ENCODE results near the gene UBE2G2.

Gene UBE2G2

GRCh38 chr21:44764319-44765230, 37.0 kb downstream of the UBE2G2 start:
- peak; percentile 16 for DNase-seq (ENCODE audit: low read depth)

GRCh38 chr21:44763451-44764318, 37.9 kb downstream of the UBE2G2 start:
- no peak for DNase-seq (ENCODE audit: low read depth)
- TF ChIP-seq, protein P1, sequence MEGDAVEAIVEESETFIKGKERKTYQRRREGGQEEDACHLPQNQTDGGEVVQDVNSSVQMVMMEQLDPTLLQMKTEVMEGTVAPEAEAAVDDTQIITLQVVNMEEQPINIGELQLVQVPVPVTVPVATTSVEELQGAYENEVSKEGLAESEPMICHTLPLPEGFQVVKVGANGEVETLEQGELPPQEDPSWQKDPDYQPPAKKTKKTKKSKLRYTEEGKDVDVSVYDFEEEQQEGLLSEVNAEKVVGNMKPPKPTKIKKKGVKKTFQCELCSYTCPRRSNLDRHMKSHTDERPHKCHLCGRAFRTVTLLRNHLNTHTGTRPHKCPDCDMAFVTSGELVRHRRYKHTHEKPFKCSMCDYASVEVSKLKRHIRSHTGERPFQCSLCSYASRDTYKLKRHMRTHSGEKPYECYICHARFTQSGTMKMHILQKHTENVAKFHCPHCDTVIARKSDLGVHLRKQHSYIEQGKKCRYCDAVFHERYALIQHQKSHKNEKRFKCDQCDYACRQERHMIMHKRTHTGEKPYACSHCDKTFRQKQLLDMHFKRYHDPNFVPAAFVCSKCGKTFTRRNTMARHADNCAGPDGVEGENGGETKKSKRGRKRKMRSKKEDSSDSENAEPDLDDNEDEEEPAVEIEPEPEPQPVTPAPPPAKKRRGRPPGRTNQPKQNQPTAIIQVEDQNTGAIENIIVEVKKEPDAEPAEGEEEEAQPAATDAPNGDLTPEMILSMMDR (conservative IDR thresholded peaks at IDR 0.05; ENCODE audit: low read depth, low read length): no peak
- no peak overlapping the region for H3K4me3 ChIP-seq (ENCODE audit: low read depth, low read length)

More at GRCh38 chr21:44764319-44765230, 37.0 kb downstream of the UBE2G2 start:
- TF ChIP-seq, protein P1 (conservative IDR thresholded peaks at IDR 0.05; ENCODE audit: low read depth, low read length): no peak
- no peak overlapping the region for H3K4me3 ChIP-seq (ENCODE audit: low read depth, low read length)

DNA sequence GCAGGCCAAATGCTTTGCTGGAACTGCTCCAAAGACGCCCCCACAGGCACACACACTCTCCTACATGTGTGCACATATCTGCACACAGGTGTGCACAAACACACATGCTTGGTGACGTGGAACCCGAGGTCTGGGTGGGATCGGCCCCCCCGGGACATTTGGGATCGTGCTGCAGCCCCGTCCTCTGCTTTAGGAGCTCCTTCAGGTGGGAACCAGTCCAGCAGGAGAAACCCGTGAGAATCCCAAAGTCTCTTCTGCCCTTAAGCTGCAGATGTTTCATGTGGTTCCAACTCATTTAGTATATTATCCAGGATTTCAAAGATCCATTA, 38.6 kb downstream of the UBE2G2 start:
- TF ChIP-seq, protein P1 (conservative IDR thresholded peaks at IDR 0.05; ENCODE audit: low read depth, low read length): no peak
- no peak overlapping the region for H3K4me3 ChIP-seq (ENCODE audit: low read depth, low read length)

GRCh38 chr21:44762221-44763049, 39.2 kb downstream of the UBE2G2 start:
- DNase-seq (ENCODE audit: low read depth): no peak
- TF ChIP-seq, protein P1 (conservative IDR thresholded peaks at IDR 0.05; ENCODE audit: low read depth, low read length): no peak
- H3K4me3 ChIP-seq (ENCODE audit: low read depth, low read length): no peak overlapping the region

More for the DNA sequence above, 38.6 kb downstream of the UBE2G2 start:
- no peak for DNase-seq (ENCODE audit: low read depth)

DNA sequence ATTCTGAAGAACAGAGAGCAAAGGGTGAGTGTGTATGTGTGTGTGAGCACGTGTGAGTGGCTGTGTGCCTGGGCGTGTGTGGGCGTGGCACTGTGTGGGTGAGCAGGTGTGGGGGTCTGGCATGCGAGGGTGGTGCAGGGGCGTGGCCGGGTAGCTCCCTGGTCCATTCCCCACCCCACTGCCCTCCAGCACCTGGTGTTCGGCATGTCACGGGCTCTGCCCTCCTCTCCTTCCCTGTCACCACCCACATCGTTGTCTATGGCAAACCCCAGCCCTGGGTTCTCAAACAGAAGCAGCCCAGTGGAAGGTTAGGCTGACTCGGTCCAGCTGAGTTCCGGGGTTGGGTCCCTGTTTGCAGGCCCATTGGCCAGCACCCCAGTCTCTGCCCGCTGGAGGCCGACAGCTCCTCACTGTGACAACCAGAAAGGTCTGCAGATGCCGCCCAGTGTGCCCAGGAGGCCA, 39.8 kb downstream of the UBE2G2 start:
- DNase-seq (ENCODE audit: low read depth): no peak
- TF ChIP-seq, protein P1 (conservative IDR thresholded peaks at IDR 0.05; ENCODE audit: low read depth, low read length): no peak
- H3K4me3 ChIP-seq (ENCODE audit: low read depth, low read length): no peak overlapping the region

DNA sequence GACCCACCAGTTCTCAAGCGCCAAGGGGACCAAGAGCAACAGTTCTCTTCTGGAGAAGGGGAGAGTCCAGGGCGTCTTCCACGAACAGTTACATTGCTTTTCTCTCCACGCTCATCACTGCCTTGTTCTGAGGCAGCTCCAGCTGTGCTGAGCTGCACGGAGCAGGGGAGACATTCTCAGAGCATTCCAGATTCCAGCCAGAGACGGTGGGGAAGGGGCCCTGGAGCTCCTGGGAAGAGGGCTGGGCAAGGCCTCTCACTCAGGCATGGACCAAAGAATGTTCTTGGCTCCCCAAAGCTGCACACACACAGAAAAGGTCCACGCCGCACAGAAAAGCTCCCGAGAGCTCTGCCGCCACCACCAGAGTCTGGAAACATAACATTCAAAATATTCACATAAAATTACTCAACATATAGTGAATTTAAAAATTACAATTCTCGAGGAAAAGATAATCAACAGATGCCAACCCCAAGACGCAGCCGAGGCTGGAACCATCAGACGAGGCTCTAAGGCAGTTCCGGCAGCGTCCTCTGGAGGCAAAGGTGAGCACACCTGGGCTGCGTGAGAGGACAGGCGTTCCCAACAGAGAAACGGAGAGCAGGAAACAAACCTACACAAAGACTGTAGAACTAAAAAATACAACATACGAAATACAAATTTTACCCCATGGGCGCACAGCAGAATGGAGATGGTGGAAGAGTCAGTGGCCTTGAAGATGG, 40.5 kb downstream of the UBE2G2 start:
- DNase-seq (ENCODE audit: low read depth): no peak
- no peak overlapping the region for H3K4me3 ChIP-seq (ENCODE audit: low read depth, low read length)
- TF ChIP-seq, protein P1 (conservative IDR thresholded peaks at IDR 0.05; ENCODE audit: low read depth, low read length): peak; percentile 28
